CD14-positive monocyte (primary cell): Measurements from ENCODE around the gene TBPL2. TPM values are rescaled to one million over a fixed set of nuclear protein-coding genes. Genes with fewer than 3 reads are reported as not detected.

ENCODE experiments used
- DNase-seq, 3 donors: peaks; one replicate each; pipeline ENCODE4 v3.0.0-alpha.2; 2011 to 2022
- H2AFZ ChIP-seq: 2 replicates; pipeline ENCODE4 v1.6.0; 2012; ENCODE audit warnings: mild to moderate bottlenecking, low read depth, low read length, inconsistent platforms; ENCODE audit not compliant: insufficient read depth, poor library complexity, severe bottlenecking
- H3K27ac ChIP-seq, 2 donors: 1 replicate in 1 of 2; 2 replicates in 1 of 2; pipeline ENCODE4 v1.5.1; 2012 to 2013; ENCODE audit warnings: low read length in 2 of 2, control low read depth in 1 of 2, inconsistent platforms in 1 of 2, low read depth in 1 of 2, mild to moderate bottlenecking in 1 of 2
- H3K27me3 ChIP-seq, 2 donors: one replicate each; pipeline versions ENCODE4 v1.6.0 to v1.6.1; 2011 to 2013; ENCODE audit warnings: low read length in 2 of 2; ENCODE audit not compliant: control insufficient read depth in 2 of 2, insufficient read depth in 2 of 2
- H3K36me3 ChIP-seq, 2 donors: replicated peaks in 1 of 2; 1 replicate in 1 of 2; 2 replicates in 1 of 2; pipeline versions ENCODE4 v1.5.1 to v1.6.1; 2012 to 2013; ENCODE audit warnings: low read length in 2 of 2, control low read depth in 1 of 2, inconsistent platforms in 1 of 2, mild to moderate bottlenecking in 1 of 2; ENCODE audit not compliant: insufficient read depth in 2 of 2, control insufficient read depth in 1 of 2
- H3K4me1 ChIP-seq, 2 donors: 1 replicate in 1 of 2; 2 replicates in 1 of 2; pipeline versions ENCODE4 v1.5.1 to v1.6.1; 2012 to 2013; ENCODE audit warnings: low read length in 2 of 2, control low read depth in 1 of 2, inconsistent platforms in 1 of 2, mild to moderate bottlenecking in 1 of 2, moderate library complexity in 1 of 2; ENCODE audit not compliant: insufficient read depth in 2 of 2, control insufficient read depth in 1 of 2
- H3K4me2 ChIP-seq: replicated peaks from 2 replicates; pipeline ENCODE3; 2012; ENCODE audit warnings: low read length, moderate library complexity, mild to moderate bottlenecking; ENCODE audit not compliant: poor library complexity, severe bottlenecking; ENCODE audit errors: extremely low read depth
- H3K4me3 ChIP-seq, 3 experiments: fragments of 200-600 bp in 1 of 3; sonication (generic) in 1 of 3; replicated peaks in 1 of 3; 1 replicate in 2 of 3; 2 replicates in 1 of 3; pipeline ENCODE4 v1.5.1; 2011 to 2013; ENCODE audit warnings: low read length in 3 of 3, mild to moderate bottlenecking in 3 of 3, control low read depth in 2 of 3, low read depth in 2 of 3, inconsistent platforms in 1 of 3, moderate library complexity in 1 of 3
- H3K79me2 ChIP-seq: 2 replicates; pipeline ENCODE4 v1.6.0; 2012; ENCODE audit warnings: mild to moderate bottlenecking, control low read depth, inconsistent platforms, low read length, moderate library complexity; ENCODE audit not compliant: insufficient read depth
- H3K9ac ChIP-seq: 2 replicates; pipeline ENCODE4 v1.6.0; 2017; ENCODE audit warnings: low read length, mild to moderate bottlenecking; ENCODE audit not compliant: insufficient read depth, poor library complexity, severe bottlenecking
- H3K9me3 ChIP-seq, 2 donors: replicated peaks in 1 of 2; 1 replicate in 1 of 2; 2 replicates in 1 of 2; pipeline versions ENCODE4 v1.5.1 to v1.6.1; 2012 to 2013; ENCODE audit warnings: low read length in 2 of 2, control low read depth in 1 of 2; ENCODE audit not compliant: control insufficient read depth in 1 of 2, insufficient read depth in 1 of 2
- H4K20me1 ChIP-seq: 2 replicates; pipeline ENCODE4 v1.6.0; 2012; ENCODE audit warnings: mild to moderate bottlenecking, low read length, control low read depth, moderate library complexity; ENCODE audit not compliant: insufficient read depth
- H3K27ac Mint-ChIP-seq, 7 donors: one replicate each; pipeline ENCODE4 v1.8.0; 2020; ENCODE audit warnings: mild to moderate bottlenecking in 7 of 7, mixed read lengths in 7 of 7, moderate library complexity in 6 of 7, inconsistent platforms in 2 of 7
- H3K27me3 Mint-ChIP-seq, 3 donors: one replicate each; pipeline ENCODE4 v1.8.0; 2021 to 2022; ENCODE audit warnings: low read depth in 3 of 3, mild to moderate bottlenecking in 3 of 3, mixed read lengths in 3 of 3, moderate library complexity in 3 of 3, inconsistent platforms in 1 of 3
- H3K36me3 Mint-ChIP-seq, 2 donors: one replicate each; pipeline ENCODE4 v1.8.0; 2020; ENCODE audit warnings: mixed read lengths in 2 of 2, inconsistent platforms in 1 of 2, mild to moderate bottlenecking in 1 of 2
- H3K4me1 Mint-ChIP-seq: one replicate; pipeline ENCODE4 v1.8.0; 2020; ENCODE audit warnings: mild to moderate bottlenecking, mixed read lengths
- H3K4me3 Mint-ChIP-seq, 2 donors: one replicate each; pipeline ENCODE4 v1.8.0; 2020; ENCODE audit warnings: mild to moderate bottlenecking in 2 of 2, mixed read lengths in 2 of 2, moderate library complexity in 1 of 2
- H3K9me3 Mint-ChIP-seq, 7 donors: one replicate each; pipeline ENCODE4 v1.8.0; 2020 to 2022; ENCODE audit warnings: mixed read lengths in 7 of 7, mild to moderate bottlenecking in 6 of 7, moderate library complexity in 6 of 7, inconsistent platforms in 2 of 7
- CTCF ChIP-seq: fragments of 200-600 bp; IDR thresholded peaks from one replicate; pipeline ENCODE4 v1.8.0; 2022; ENCODE audit warnings: antibody characterized with exemption, mild to moderate bottlenecking
- WGBS: methylation state at CpG from one replicate; pipeline ENCODE4 v1.1.5; 2013; ENCODE audit warnings: missing lambda C conversion rate; ENCODE audit not compliant: insufficient coverage; 5-methylcytosine and 5-hydroxymethylcytosine counted together
- intact Hi-C, 2 donors: fragments of 100-400 bp; cut with micrococcal nuclease; formaldehyde crosslinking; loops; one replicate each; pipeline versions ENCODE4 v1.15.0 to v1.15.1; 2023
- polyA plus RNA-seq, 3 donors: library from polyadenylated mRNA; depleted of rRNA in 1 of 3; unstranded in 2 of 3; stranded (reverse) in 1 of 3; fragments of 300-500 nt in 2 of 3; fragments of >200 nt in 1 of 3; fragmentation: Illumina TruSeq in 2 of 3; gene quantifications; 1 replicate in 2 of 3; 2 replicates in 1 of 3; pipeline ENCODE4 v1.2.3, GENCODE V29; 2012 to 2021

The TBPL2 gene
- polyA plus RNA-seq, 3 donors, result not detected

- Histone ChIP-seq H3K4me3 (no peak overlapping the region), H3K9ac (no peak overlapping the region), H3K27ac (no peak overlapping the region), H3K79me2 (no peaks in the 10 kb centered on the region), H3K36me3 (no peaks in the 10 kb centered on the region), H3K4me1 (peaks cover 21 to 23% of the 10 kb centered on the region in 2 donors), H3K27me3 (no peaks in the 10 kb centered on the region), H2AFZ (no peak overlapping the region), H3K4me2 (no peak overlapping the region), H4K20me1 (no peaks in the 10 kb centered on the region), H3K9me3 (no peaks in the 10 kb centered on the region)
- Mint-ChIP-seq H3K36me3 (no peaks in the 10 kb centered on the region), H3K4me3 (no peak overlapping the region), H3K4me1 (peaks cover 32% of the 10 kb centered on the region), H3K27ac (no peak overlapping the region), H3K9me3 (no peaks in the 10 kb centered on the region), H3K27me3 (peaks cover 0 to 2% (median 0%) of the 10 kb centered on the region in 3 donors)
- intact Hi-C loops, result no loop called here
- DNase-seq, result no peak
- 14% methylated on average over 1 of the region's 4 CpGs for WGBS
- TF ChIP-seq CTCF, result no peak
These were observed 11.0 kb upstream of the TBPL2 start for GRCh38 chr14:55451398-55451797.

GRCh38 chr14:55450987-55451386, 10.6 kb upstream of the TBPL2 start:
- Histone ChIP-seq H3K27ac (no peak overlapping the region), H3K79me2 (no peaks in the 10 kb centered on the region)

More at GRCh38 chr14:55450987-55451386, 10.6 kb upstream of the TBPL2 start:
- Histone ChIP-seq H3K9ac (no peak overlapping the region), H3K4me2 (no peak overlapping the region), H3K4me1 (peaks cover 21 to 23% of the 10 kb centered on the region in 2 donors), H3K9me3 (no peaks in the 10 kb centered on the region), H4K20me1 (no peaks in the 10 kb centered on the region), H3K36me3 (no peaks in the 10 kb centered on the region), H3K4me3 (no peak overlapping the region), H3K27me3 (no peaks in the 10 kb centered on the region), H2AFZ (no peak overlapping the region)
- Mint-ChIP-seq H3K4me1 (peaks cover 32% of the 10 kb centered on the region), H3K36me3 (no peaks in the 10 kb centered on the region), H3K27ac (no peak overlapping the region), H3K9me3 (no peaks in the 10 kb centered on the region), H3K4me3 (no peak overlapping the region), H3K27me3 (peaks cover 0 to 2% (median 0%) of the 10 kb centered on the region in 3 donors)
- intact Hi-C loops, result no loop called here
- no peak for TF ChIP-seq CTCF
- DNase-seq, result no peak
